LNCaP clone FGC (cell line): ENCODE results near the gene SCAF11.
A peak's percentile ranks its signal among the peaks of the same experiment; 100 is the strongest.
"Not testable (repeated sequence)": the region's sequence is repeated elsewhere in the genome, so short reads cannot be mapped to it uniquely, and the experiment has no call there.

ENCODE experiments used
- DNase-seq: peaks from one replicate; pipeline ENCODE4 v3.0.0-alpha.2; 2011; ENCODE audit warnings: low read depth
- H3K4me3 ChIP-seq: 2 replicates; pipeline ENCODE4 v1.5.1; 2011; ENCODE audit warnings: mild to moderate bottlenecking, low read depth, low read length, control low read depth
- TF ChIP-seq, protein P1 (sequence below): IDR thresholded peaks from 2 replicates; pipeline ENCODE4 v1.5.1; 2012; ENCODE audit warnings: mild to moderate bottlenecking; ENCODE audit not compliant: control insufficient read depth, insufficient read depth; ENCODE audit errors: extremely low read depth

Gene SCAF11

GRCh38 chr12:46005151-46005797, 14.9 kb upstream of the SCAF11 start:
- TF ChIP-seq, protein P1, sequence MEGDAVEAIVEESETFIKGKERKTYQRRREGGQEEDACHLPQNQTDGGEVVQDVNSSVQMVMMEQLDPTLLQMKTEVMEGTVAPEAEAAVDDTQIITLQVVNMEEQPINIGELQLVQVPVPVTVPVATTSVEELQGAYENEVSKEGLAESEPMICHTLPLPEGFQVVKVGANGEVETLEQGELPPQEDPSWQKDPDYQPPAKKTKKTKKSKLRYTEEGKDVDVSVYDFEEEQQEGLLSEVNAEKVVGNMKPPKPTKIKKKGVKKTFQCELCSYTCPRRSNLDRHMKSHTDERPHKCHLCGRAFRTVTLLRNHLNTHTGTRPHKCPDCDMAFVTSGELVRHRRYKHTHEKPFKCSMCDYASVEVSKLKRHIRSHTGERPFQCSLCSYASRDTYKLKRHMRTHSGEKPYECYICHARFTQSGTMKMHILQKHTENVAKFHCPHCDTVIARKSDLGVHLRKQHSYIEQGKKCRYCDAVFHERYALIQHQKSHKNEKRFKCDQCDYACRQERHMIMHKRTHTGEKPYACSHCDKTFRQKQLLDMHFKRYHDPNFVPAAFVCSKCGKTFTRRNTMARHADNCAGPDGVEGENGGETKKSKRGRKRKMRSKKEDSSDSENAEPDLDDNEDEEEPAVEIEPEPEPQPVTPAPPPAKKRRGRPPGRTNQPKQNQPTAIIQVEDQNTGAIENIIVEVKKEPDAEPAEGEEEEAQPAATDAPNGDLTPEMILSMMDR, result peak; percentile 53
- DNase-seq, result no peak
- H3K4me3 ChIP-seq, result no peak overlapping the region

DNA sequence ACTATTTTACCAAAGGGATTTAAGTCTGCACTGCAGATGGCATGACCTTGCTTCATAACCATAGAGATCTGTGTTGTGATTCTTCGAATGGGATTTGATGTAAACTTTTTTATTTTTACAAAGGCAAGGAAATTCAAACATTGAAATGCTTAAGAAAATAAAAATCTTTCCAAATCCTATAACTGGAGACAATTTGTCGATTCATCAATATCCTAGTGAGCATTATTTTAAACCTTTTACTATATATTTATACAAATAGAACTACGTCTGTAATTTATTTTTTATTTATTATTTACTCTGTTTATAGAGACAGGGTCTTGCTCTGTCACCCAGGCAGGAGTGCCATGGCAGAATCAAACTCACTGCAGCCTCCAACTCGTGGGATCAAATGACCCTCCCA, 14.3 kb upstream of the SCAF11 start:
- TF ChIP-seq, protein P1, result no peak
- DNase-seq, result no peak
- no peak overlapping the region for H3K4me3 ChIP-seq

DNA sequence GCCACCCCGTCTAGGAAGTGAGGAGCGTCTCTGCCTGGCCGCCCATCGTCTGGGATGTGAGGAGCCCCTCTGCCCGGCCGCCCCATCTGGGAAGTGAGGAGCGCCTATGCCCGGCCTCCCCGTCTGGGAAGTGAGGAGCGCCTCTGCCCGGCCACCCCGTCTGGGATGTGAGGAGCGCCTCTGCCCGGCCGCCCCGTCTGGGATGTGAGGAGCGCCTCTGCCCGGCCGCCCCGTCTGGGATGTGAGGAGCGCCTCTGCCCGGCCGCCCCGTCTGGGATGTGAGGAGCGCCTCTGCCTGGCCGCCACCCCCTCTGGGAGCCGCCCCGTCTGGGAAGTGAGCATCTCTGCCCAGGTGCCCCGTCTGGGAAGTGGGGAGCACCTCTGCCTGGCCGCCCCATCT, 9.7 kb upstream of the SCAF11 start:
- not testable (repeated sequence) for H3K4me3 ChIP-seq, DNase-seq

DNA sequence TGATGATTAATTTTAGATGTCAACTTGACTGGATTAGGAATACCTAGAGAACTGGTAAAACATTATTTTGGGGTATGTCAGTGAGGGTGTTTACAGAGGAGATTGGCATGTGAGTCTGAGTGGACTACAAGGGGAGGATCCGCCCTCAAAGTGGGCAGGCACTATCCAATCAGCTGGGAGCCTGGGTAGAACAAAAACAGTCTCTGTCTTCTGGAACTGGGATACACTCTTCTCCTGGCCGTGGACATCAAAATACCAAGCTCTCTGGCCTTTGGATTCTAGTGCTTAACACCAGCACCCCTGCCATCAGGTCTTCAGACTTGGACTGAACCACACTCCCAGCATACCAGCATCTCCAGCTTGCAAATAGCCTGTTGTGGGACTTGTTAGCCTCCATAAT, 4.4 kb upstream of the SCAF11 start:
- no peak for DNase-seq
- H3K4me3 ChIP-seq, result no peak overlapping the region
- TF ChIP-seq, protein P1, result no peak

GRCh38 chr12:45991284-45992249, 1.2 kb upstream of the SCAF11 start:
- DNase-seq, result peak; percentile 69
- TF ChIP-seq, protein P1, result no peak
- peak overlapping the region; percentile 58 for H3K4me3 ChIP-seq

DNA sequence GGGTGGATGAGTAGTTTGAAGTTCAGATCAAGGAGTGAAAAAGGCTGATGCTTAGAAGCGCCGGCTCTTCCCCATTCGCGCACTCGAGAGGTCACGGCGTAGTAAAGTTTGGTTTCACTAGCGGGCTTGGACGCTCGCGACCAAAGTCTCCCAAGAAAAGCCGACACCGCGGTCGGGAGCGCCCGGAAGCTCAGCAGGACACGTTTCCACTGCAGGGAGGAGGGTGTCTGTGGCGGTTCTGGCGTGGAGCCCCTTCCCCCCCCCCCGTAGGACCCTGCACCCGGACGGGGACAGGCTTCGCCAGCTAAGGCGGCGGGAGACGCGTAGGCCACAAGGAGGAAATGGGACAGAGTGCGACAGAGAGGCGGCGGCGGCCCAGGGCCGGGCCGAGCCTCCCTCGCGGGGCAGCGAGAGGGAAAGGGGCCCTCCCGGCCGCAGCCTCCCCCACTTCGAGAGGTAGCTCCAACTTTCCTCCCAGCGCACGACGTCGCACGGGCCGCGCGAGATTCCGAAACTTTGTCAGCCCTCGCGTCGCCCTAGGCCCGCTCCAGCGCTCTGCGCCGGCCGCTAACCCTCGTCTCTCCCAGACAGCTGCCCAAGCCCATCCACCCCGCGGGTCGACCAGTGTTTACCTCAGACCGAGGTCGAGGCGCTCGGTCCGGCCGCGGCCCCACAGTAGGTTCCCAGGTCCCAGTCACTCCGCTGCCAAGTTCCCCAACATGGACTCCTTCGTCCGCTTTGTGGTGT, 480 bp downstream of the SCAF11 start:
- H3K4me3 ChIP-seq, result peak overlapping the region; percentile 89
- DNase-seq, result peak; percentile 37

More for the DNA sequence above, 480 bp downstream of the SCAF11 start:
- TF ChIP-seq, protein P1, result no peak
